GM18507 (cell line): ENCODE results near the gene ALG1L2.
"Not testable (repeated sequence)": the region's sequence is repeated elsewhere in the genome, so short reads cannot be mapped to it uniquely, and the experiment has no call there.

ENCODE experiments used
- DNase-seq: peaks from one replicate; pipeline ENCODE4 v3.0.0; 2011; ENCODE audit warnings: low read depth; ENCODE audit not compliant: insufficient read length; ENCODE audit errors: extremely low spot score
- FAIRE-seq: peaks from 2 replicates; lab custom pipeline; 2011; peaks lifted over from hg19 to GRCh38; lab: Jason Lieb, UNC

Gene ALG1L2, protein sequence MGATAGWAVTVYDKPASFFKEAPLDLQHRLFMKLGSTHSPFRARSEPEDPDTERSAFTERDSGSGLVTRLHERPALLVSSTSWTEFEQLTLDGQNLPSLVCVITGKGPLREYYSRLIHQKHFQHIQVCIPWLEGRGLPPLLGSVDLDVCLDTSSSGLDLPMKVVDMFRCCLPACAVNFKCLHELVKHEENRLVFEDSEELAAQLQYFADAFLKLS

DNA sequence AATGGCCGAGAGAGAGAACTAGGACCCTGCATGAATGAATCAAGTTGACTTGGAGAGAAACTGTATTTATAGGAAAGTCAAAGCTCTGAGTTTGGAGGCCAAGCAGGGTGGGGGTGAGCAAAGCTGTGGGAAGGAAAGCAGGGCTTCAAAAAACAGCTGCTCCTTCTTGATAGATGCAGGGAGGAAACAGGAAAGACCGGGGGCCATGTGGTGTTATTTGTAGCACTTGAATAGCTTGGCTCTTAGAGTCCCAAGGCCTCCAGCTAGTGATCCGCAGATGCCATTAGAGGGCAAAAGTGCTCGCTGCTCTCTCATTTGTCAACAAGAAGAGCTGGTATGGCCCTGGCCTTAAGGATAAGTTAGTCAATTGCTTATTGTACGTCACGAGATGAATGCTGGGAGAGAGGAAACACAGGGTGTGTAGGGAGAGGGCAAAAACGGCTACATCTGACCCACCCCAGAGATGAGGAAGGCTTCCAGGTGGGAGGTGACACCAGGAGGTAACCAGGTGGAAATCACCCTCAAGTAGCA is at the start of gene ALG1L2:
Gene ALG1L2, plus strand, starts transcription at position 481 of the 531 bp plus-strand sequence. CDS start 186 bp downstream, outside the sequence.
- DNase-seq (no peak), FAIRE-seq (no peak)

DNA sequence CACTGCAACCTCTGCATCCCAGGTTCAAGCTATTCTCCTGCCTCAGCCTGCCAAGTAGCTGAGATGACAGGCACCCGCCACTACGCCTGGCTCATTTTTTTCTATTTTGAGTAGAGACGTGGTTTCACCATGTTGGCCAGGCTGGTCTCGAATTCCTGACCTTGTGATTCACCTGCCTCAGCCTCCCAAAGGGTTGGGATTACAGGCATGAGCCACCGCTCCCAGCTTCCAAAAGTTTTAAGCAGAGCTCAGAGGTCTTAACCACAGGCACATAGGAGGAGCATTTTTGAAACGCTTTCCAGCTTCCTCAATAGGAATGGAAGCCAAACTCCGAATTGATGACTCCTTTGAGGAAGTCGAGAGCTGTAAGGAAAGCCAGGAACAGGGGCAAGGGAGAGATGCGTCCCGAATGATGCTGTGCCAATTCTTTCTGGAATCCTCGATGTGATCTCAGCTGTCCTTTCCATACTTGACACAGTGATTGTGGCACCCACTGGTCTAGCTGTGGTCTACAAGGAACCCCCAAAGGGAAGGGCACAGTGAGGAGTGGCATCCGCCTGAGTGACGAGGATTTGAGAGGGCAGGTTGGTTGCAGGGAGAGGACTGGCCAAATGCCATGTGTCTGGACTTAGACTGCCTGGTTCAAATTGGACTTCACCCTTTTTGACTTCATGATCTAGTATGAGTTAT is 44.4 kb upstream of the ALG1L2 start:
- not testable (repeated sequence) for FAIRE-seq, DNase-seq

DNA sequence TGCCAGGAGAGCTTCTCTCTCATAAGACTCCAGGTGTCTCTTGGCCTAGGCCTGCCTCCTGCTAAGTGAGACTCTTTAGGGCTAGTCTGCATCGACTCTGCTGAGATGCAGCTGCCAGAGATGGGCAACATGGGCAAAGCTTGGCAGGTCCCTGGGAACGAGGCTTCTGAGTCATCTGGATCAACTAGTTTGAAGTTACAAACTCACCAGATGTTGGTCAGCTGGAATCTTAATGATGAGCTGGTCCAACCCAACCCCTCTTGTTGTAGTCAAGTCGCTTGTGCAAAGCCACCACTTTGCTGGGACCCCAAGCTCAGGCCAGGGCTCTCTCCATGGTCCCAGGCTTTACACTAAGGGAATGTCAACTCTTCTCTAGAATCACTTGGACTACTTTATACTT is 38.9 kb upstream of the ALG1L2 start:
- not testable (repeated sequence) for FAIRE-seq, DNase-seq

DNA sequence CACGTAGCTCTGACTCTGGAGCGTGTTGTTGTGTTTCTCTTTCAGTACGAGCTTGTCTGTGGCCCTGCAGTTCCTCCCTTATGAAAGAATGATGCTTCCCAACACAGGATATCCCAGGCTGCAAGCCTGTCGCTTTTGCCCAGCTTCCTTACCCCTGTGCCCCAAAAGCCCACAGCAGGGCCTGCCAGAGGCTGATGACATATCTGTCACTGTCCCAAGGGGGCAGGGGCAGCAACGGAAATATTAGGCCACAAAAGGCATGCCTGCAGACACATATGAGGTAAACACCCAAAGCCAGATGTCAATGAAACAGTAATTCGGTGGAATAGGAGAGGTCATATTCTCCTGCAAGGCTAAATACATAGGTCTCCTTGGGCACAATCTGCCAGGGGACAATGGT is 38.0 kb upstream of the ALG1L2 start:
- not testable (repeated sequence) for FAIRE-seq, DNase-seq

DNA sequence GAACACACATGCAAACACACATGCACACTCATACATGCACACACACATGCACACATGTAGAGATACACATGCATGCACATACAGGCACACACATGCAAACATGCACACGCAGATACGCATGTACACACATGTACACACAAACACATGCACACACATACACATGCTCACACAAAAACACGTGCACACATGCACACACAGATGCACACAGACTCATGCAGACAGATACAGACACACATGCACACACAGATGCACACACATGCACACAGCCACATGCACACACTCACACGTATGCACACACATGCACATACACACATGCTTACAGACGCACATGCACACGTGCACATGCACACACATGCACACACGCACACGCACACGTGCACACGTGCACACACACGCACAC is 37.3 kb upstream of the ALG1L2 start:
- FAIRE-seq = no peak

DNA sequence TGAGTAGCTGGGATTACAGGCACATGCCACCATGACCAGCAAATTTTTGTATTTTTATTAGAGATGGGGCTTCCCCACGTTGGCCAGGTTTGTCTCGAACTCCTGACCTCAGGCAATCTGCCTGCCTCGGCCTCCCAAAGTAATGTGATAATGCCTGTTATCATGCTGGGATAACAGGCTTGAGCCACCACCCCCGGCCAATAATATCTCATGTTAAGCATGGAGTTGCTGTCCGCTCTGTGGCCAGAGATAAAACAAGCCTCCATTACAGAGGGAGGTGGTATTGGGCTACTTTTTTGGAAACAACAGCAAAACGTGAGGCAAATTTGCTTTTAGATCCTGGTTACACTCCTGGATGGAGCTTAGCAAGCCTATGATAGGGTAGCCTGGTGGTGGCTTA is 32.9 kb upstream of the ALG1L2 start:
- no peak for FAIRE-seq
- no peak for DNase-seq

More for the DNA sequence above, 37.3 kb upstream of the ALG1L2 start:
- DNase-seq = no peak

DNA sequence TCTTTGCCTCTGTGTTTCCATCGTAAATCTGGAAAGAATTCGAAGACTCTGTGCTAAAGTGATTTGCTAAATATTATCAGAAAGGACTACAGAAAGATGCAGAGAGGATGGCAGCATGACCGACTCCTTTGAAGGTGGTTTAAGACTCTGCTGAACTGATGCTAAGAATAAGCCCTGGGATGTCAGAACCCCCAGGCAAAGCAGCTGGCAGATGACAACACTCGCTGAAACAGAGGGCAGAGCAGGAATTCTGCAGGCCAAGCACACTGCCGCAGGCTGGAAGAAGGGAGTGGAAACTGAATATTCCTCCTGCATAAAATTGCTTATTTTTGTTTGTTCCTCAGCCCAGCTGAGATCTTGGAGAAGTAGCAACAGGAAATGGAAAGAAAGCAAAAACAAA is 29.3 kb upstream of the ALG1L2 start:
- DNase-seq, FAIRE-seq: not testable (repeated sequence)

DNA sequence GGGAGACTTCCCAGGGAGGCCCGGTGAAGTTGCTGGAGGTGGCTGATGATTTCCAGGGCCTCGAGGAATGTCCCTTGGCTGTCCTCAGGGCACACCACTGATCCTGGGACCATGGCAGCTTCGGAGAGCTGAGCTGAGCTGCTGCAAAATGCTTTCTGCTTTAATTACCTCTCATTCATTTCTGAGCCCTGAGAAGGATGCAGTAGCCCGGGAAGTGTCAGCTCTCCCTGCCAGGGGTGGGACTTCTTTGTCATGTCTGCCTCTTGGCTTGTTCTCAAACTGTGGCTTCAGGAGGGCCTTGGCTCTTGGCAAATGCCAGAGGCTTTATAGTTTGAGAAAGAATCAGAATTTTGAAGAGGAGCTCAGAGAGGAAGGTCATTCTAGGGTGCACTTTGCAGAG is 28.7 kb upstream of the ALG1L2 start:
- DNase-seq, FAIRE-seq: not testable (repeated sequence)

DNA sequence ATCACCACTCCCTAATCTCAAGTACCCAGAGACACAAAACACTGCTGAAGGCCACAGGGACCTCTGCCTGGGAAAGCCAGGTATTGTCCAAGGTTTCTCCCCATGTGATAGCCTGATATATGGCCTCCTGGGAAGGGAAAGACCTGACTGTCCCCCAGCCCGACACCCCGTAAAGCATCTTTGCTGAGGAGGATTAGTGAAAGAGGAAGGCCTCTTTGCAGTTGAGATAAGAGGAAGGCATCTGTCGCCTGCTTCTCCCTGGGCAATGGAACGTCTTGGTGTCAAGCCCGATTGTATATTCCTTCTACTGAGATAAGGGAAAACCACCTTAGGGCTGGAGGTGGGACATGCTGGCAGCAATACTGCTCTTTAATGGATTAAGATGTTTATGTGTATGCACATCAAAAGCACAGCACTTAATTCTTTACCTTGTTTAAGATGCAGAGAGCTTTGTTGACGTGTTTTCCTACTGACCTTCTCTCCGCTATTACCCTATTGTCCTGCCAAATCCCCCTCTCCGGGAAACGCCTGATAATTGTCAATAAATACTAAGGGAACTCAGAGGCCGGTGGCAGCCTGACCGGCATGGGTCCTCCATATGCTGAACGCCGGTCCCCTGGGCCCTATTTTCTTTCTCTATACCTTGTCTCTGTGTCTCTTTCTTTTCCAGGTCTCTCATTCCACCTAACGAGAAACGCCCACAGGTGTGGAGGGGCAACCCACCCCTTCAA is 23.9 kb upstream of the ALG1L2 start:
- FAIRE-seq, DNase-seq: not testable (repeated sequence)

DNA sequence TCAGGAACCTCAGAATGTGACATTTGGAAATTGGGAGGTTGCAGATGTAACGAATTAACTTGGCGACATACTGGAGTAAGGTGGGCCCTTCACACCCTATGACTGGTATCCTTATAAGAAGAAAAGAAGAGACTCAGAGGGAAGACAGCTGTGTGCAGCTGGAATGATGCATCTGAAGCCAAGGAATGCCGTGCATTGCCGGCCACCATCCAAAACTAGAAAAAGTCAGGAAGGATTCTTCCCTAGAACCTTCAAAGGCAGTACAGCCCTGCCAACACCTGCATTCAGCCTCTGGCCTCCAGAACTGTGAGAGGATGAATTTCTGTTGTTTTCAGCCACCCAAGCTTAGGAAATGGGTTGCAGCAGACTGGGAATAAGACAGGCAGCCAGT is 23.4 kb upstream of the ALG1L2 start:
- DNase-seq, FAIRE-seq: not testable (repeated sequence)

DNA sequence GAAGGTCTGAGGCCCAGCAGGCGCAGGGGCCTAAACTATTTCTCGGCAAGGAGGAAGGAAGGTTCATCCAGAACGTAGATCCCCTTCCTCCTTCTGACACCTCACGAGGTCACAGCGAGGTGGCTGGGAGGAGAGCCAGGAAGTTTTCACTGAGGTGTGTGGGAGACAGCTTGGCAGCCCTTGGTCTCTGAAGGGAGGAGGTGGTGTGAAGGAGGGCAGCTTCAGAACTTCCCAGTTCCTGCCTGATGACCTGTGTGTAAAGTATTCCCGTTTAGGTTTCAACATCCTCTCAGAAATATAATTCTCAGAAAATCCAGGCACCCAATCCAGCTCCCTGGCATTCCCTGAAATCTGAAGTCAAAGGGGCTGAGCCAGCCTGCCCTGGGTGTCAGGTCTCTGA is 22.9 kb upstream of the ALG1L2 start:
- not testable (repeated sequence) for DNase-seq, FAIRE-seq

DNA sequence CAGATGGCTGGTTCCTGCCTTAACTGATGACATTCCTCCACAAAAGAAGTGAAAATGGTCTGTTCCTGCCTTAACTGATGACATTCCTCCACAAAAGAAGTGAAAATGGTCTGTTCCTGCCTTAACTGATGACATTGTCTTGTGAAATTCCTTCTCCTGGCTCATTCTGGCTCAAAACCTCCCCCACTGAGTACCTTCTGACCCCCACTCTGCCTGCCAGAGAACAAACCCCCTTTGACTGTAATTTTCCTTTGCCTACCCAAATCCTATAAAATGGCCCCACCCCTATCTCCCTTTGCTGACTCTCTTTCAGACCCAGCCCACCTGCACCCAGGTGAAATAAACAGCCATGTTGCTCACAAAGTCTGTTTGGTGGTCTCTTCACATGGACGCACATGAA is 22.5 kb upstream of the ALG1L2 start:
- not testable (repeated sequence) for DNase-seq, FAIRE-seq

DNA sequence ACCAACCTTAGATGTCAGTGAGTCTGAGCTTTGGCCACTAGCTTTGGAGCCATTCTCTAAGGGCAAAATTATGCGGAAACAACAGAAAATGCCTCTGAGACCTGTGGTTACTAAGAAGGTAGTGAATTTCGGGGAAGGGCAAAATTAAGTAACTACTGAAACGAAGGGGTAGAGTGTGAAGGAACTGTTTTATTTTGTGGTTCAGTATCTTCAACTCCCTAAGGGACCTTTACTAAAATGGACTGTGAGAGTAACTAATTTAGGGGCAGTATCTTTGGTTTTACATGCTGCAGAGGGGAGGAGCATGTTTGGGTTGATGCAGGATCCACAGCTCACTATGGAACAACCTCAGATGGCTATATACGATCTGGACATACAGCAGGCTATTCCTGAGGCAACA is 8.0 kb upstream of the ALG1L2 start:
- DNase-seq (no peak), FAIRE-seq (no peak)

DNA sequence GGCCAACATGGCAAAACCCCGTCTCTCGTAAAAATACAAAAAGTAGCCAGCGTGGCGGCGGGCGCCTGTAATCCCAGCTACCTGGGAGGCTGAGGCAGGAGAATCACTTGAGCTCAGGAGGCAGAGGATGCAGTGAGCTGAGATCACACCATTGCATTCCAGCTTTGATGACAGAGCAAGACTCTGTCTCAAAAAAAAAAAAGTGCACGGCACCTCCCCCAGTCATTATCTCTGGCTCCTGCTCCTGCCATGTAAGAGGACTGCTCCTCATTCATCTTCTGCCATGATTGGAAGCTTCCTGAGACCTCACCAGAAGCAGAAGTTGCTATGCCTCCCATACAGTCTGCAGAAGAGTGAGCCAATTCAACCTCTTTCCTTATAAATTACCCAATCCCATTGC is 4.0 kb upstream of the ALG1L2 start:
- DNase-seq (no peak), FAIRE-seq (no peak)

DNA sequence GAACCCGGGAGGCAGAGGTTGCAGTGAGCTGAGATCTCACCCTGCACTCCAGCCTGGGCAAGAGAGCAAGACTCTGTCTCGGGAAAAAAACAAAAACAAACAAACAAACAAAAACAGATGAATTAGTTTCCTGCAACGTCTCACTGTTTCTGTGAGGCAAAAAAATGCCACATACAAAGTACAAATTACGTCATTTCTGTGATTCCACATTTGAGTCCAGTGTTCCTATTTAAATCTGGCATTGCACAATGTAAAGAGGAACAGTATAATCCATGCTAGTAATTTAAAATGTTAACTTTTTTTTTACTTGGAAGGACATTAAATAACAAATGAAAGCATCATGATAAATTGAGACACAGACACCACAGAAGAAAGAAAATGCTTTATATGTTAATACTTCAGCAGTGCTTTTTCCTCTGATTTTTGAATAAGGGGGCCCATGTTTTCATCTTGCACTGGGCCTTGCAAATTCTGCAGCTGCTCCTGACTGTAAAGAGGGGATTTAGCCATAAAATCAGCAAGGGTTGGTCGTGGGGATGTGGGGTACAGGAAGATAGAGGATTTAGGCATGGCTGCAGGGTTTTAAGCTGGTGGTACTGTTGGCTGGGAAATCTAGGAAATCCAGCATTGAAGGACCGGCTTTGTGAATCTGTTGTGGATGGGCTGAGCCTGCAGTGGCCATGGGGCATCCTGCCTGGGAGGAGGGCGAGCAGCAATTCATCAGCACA is 1.9 kb downstream of the ALG1L2 start:
- not testable (repeated sequence) for FAIRE-seq, DNase-seq

DNA sequence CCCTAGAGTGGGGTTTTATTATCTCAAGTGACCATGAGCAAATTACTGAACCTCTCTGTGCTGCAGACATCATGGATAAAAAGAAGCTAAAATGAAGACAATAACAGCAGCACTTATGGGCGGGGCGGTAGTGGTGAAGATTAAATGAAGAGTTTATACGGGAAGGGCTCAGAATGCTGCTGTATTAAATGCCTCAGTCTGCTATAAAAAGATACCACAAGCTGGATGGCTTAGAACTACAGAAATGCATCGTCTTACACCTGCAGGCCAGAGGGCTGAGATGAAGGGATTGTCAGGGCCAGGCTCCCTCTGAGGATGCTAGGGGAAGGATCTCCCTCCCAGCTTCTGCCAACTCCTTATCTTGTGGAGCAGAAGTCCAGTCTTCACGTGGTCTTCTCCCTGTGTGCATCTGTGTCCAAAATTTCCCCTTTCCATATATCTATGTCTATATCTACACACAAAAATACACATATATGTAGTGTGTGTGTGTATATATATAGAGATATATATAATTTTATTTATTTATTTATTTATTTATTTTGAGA is 2.9 kb downstream of the ALG1L2 start:
- FAIRE-seq (no peak), DNase-seq (no peak)

DNA sequence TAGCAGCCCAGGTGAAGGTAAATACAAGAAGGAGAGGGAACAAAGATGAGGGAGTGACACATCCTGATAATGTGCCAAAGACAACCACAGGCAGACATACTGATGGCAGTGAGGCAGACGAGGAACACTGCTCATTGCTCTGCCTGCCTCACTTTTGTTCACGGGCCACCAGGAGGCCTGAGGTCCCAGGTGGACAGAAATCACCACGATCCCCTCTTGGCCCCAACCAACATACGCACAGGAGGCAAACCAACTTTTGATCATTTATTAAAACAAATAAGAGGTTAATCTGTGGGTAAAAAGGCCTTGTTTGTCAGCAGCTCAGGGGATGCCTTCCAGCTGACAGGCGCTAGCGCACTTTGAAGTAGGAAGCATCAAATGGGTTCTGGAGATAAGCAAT is 4.2 kb downstream of the ALG1L2 start:
- DNase-seq (no peak), FAIRE-seq (no peak)

DNA sequence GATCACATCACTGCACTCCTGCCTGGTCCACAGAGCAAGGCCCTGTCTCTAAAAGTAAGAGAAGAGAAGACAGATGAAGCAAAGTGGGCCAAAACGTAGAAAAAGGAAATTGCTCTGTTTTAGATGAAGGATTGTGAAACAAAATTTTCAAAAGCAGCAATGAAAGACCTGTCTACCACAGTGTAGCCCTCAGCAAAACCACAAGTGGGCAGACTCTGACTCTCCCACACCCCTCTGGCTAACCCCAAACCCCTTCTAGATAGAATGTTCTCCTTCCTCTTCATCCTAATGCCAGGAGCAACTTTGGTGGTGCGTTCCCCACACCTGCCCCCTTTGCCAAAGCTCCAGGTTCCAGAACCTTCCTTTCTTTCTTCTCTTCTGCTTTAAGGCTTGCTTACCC is 5.0 kb downstream of the ALG1L2 start:
- not testable (repeated sequence) for FAIRE-seq, DNase-seq

DNA sequence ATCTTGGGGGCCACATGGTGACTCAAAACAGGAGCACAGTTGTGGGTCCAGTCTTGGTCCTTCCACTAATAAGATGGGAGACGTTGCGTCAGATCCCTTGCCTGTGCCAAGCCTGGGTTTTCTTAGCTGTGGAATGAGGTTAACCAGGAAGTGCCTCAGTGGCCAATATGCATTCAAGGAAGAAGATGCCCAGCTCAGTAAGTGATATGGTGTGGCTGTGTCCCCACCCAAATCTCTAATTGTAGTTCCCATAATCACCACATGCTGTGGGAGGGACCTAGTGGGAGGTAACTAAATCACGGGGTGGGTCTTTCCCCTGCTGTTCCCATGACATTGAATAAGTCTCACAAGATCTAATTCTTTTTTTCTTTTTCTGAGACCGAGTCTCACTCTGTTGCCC is 6.4 kb downstream of the ALG1L2 start:
- no peak for DNase-seq

More for the DNA sequence above, 6.4 kb downstream of the ALG1L2 start:
- FAIRE-seq = no peak
